ENCODE results near the gene GNB2.
"Not testable (repeated sequence)": the region's sequence is repeated elsewhere in the genome, so short reads cannot be mapped to it uniquely, and the experiment has no call there.

The GNB2 gene

GRCh38 chr7:100662194-100662776, 11.3 kb upstream of the GNB2 start:
- DNase-seq (ENCODE audit: low read depth, low spot score): not testable (repeated sequence)

GRCh38 chr7:100665168-100665726, 8.3 kb upstream of the GNB2 start:
- no peak for DNase-seq (ENCODE audit: low read depth, low spot score)

DNA sequence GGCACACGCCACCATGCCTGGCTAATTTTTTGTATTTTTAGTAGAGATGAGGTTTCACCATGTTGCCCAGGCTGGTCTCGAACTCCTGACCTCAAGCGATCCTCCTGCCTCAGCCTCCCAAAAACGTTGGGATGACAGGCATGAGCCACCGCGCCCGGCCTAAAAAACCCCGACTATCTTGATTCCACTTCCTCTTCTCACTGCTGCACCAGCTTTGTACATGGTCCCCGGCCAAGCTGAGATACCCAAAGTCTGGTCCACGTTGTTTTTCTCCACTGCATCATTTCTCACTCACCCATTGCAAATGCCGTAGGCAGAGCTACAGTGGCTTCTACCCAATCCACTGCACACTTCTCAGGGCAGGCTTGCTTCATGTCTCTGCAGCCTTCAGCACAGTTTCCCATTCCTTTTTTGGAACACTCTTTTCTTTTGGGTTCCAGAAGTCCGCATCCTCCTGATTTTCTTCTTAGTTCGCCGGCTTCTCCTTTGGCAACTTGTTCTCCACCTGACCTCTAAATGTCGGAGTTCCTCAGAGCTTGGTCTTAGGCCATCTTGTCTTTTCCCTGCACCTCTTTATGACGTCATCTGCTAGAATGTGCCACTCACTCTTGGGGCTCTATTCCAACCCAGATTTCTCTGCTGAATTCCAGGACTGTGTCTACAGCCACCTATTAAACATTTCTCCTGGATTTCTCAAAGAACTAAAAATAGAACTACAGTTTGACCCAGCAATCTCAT, 6.0 kb upstream of the GNB2 start:
- DNase-seq (ENCODE audit: low read depth, low spot score): no peak

- no peak for DNase-seq (ENCODE audit: low read depth, low spot score)
Observed at GRCh38 chr7:100668069-100668449, 5.5 kb upstream of the GNB2 start.

- not testable (repeated sequence) for DNase-seq (ENCODE audit: low read depth, low spot score)
Observed at GRCh38 chr7:100669106-100669505, 4.4 kb upstream of the GNB2 start.

DNA sequence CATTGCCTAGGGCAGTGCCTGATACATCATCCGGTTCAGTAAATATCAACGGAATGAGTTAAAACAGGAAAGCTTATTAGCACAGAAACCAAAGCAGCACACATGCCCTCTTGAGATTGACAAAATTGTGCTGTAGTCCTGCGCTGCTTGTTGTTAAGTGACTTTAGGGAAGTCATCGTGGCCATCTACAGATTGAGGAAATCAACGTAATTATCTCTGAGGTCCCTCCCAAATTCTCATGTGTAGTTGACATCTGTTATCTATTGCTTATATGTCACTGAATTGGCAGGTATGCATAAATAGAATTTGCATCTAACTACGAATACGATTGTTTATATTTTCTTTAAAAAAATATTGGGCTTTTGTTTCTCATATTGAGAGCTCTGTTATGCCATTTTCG, 3.5 kb upstream of the GNB2 start:
- no peak for DNase-seq (ENCODE audit: low read depth, low spot score)

GRCh38 chr7:100671353-100672327, 1.9 kb upstream of the GNB2 start:
- no peak for DNase-seq (ENCODE audit: low read depth, low spot score)

GRCh38 chr7:100673942-100674410, 436 bp downstream of the GNB2 start:
- no peak for DNase-seq (ENCODE audit: low read depth, low spot score)

GRCh38 chr7:100674411-100675104, 1.0 kb downstream of the GNB2 start:
- DNase-seq (ENCODE audit: low read depth, low spot score): no peak

DNA sequence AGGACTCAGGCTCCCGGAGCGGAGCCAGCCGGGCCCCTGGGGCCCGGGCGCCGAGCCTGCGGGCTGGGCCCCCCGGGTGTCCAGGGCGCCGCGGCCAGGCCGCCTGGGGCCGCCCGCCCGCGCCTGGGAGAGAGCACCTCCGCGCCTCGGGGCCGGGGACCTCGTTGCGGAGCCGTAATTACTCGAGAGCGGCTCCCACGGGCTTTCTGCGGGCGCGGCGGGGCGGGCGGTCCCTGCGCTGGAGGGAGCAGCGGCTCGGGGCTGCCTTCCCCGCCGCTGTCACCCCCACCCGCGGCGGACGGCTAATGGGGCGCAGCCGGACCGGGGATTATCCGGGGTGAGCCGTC, 1.5 kb downstream of the GNB2 start:
- no peak for DNase-seq (ENCODE audit: low read depth, low spot score)

GRCh38 chr7:100675581-100676350, 2.2 kb downstream of the GNB2 start:
- no peak for DNase-seq (ENCODE audit: low read depth, low spot score)

DNA sequence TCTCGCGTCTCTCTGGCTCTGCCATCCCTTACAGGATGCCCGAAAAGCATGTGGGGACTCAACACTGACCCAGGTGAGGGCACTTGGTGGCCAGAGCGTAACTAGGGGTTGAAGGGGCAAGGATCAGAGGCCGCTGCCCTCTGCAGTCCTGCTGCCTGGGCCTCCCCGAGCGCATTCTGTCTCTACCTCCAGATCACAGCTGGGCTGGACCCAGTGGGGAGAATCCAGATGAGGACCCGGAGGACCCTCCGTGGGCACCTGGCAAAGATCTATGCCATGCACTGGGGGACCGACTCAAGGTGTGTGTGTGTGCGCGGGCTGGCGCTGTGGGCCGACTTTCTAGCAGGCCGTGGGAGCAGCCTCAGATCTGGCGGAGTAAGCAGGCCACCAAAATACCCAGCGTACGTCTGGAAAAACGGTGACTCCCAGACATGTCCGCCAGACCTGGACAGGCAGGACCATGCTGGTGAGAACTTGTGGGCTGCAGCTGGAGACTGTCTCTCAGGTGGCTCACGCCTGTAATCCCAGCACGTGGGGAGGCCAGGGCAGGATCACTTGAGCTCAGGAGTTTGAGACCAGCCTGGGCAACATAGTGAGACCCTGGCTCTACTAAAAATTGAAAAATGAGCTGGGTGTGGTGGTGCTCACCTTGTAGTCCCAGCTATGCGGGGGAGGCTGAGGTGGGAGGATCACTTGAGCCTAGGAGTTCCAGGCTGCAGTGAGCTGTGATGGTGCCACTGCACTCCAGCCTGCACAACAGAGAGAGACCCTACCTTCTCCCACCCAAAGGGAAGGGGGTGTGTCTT, 3.2 kb downstream of the GNB2 start:
- no peak for DNase-seq (ENCODE audit: low read depth, low spot score)

- no peak for DNase-seq (ENCODE audit: low read depth, low spot score)
Observed at GRCh38 chr7:100677308-100678267, 4.0 kb downstream of the GNB2 start.

GRCh38 chr7:100678291-100678984, 4.9 kb downstream of the GNB2 start:
- DNase-seq (ENCODE audit: low read depth, low spot score): no peak

GRCh38 chr7:100679129-100679926, 5.8 kb downstream of the GNB2 start:
- no peak for DNase-seq (ENCODE audit: low read depth, low spot score)

DNA sequence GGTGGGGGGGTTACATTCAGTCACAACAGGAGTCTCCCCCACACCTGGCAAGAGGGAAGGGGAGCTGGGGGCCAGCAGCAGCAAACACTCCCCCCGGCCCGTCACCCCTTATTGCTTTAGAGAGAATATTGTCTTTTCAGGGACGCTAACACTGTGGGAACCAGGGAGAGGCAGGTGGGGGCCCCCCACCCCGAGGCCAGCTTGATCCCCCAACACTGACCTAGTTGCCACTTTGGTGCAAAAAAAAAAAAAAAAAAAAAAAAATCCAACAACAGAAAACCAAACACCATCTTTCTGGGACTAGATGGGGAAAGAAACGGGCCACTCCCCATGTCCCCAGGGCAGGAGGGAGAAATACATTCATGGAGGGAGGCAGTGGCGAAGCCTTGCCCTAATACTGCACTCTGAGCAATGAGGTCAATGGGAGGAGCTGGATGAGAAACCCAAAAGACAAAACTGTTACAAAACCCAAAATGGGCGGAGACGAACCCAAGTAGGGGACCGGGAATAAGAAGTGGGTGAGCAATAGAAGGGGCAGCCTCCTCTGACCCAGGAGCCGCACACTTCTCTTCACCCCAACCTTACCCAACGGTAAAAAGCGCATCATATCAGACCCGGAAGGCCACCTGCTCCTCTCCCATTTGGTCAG, 6.5 kb downstream of the GNB2 start:
- no peak for DNase-seq (ENCODE audit: low read depth, low spot score)

All from brain pericyte (primary cell).